Right ventricle myocardium inferior (tissue), 1 donor: Measurements from ENCODE around the gene THRB. TPM values are rescaled to one million over a fixed set of nuclear protein-coding genes. Genes with fewer than 3 reads are reported as not detected.

ENCODE experiments used
- ATAC-seq: fragments of 200-7000 bp; cut with Tn5 transposase; one replicate; pipeline ENCODE4 v1.9.1; 2020; ENCODE audit warnings: mild to moderate bottlenecking, moderate library complexity
- DNase-seq: peaks from one replicate; pipeline ENCODE4 v3.0.0; 2021; ENCODE audit errors: missing footprints
- intact Hi-C: fragments of 100-400 bp; cut with DNase I; formaldehyde crosslinking; loops from one replicate; pipeline ENCODE4 v1.11.0; 2022
- total RNA-seq: library from RNA; stranded (reverse); fragmentation: NEBNext Ultra II Directional; extraction: Animal tissue kit (Norgen Biotek cat#: 25700); gene quantifications from one replicate; pipeline ENCODE4 v1.2.1, GENCODE V29; 2021
- donor health status: DM: no; HTN: yes; CAD: no; lungs with severe emphysema.

THRB gene
- total RNA-seq, 1 donor from 2014 or later, result 25.9 TPM

DNA sequence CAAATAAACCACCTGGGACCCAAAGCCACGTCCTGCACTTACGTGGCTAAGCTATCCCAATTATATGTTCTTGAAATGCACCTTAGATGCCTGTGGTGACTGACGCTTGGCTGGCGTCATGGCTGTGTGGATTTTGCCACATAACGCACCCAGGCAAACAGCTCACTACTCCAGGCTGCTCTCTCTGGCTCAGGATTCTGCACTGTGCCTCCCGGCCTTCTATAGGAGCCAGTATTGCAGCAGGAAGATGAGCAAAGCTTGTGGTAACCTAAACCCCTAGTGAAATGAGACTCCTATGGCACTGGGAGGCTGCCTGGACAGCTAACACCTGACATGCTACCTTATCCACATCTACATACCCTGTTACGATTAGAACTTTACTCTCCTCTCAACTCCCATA is 179.3 kb downstream of the THRB start:
- intact Hi-C loops, result no loop called here
- DNase-seq, result no peak
- ATAC-seq, result no peak

DNA sequence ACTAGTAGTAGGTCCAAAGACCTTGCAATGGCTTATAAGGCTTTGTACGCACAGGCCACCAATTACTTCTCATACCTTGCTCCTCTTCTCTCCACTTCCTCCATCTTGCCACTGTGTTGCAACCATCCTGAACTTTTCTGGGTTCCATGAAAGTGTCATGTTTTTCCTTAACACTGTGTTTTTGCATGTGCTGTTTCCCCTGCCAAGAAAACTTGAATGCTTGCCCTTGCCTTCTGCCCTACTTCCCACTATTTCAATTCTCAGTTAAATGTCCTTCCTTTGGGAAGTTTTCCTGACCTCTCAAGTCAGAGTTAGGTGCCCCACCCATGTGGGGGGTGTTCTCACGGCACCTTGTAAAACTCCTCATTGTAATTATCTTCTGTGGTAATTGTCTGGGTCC is 182.8 kb downstream of the THRB start:
- DNase-seq, result no peak
- peak; percentile 83 for ATAC-seq
- intact Hi-C loops, result no loop called here

DNA sequence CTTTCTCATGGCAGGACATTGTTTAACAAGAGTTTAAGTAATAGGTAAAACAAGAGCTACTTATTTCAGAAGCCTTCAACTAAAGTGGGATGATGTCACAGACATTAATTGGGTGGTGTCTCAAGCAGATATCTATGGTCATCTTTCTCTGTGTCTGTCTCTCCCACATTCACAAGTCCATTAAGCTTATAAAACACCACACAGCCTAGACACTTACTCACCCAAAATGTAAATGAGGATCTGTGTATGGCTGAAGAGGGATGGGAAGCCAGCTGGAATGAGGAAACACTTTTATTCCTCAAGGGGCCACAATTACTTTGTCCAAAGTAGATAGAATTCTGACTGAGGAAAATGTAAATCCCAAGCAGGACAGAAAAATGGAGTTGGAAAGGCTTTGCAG is 183.8 kb downstream of the THRB start:
- DNase-seq (no peak), ATAC-seq (no peak)
- intact Hi-C loops, result no loop called here

DNA sequence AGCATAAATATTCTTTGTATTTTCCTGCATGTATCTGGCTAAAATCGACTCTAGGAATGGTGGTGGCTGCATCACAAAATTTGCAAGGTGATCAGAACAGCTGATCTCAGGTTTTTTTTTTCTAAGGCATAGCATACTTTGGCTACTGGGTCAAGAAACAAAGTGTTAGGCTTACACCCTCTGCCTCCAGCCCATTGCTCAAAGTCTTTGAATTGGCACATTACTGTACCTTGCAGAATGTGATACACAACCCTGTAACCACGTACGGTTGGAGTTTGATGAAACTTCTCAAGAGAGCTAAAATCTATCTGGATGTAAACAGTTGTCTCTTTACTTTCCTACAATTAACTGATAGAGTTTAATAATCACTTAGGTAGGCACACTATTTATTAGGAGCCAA is 188.1 kb downstream of the THRB start:
- no peak for ATAC-seq
- intact Hi-C loops, result no loop called here
- no peak for DNase-seq

DNA sequence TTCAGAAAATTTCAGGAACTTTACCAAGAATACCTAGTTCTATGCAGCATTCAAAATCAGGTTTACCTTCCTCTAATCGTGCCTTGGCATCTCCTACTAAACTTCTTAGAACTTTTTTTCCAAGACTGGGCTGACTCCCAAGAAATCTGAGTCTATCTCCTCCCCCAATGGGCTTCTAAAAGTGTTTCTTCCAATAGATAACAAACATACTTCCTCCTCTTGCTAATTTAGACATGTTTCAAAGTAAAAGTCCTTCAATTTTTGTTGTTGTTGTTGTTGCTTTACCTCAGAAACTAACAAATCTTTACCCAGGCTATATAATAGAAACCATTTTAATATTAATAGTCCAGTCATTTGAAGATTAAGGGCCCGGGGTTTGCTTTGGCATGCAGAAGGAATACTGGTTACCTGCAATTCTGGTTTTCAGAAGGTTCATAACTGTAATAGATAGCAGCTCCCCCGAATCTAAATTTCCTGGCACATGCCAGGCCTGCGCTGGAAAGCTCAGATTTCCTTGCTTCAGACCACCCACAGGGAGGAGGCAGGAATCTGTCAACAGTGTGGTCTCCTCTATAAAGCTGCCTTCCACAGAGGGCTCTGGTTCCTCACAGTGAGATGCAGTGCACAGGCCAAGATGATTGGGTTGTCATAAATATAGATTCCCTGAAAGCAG is 188.7 kb downstream of the THRB start:
- DNase-seq (no peak), ATAC-seq (no peak)
- intact Hi-C loops, result no loop called here

DNA sequence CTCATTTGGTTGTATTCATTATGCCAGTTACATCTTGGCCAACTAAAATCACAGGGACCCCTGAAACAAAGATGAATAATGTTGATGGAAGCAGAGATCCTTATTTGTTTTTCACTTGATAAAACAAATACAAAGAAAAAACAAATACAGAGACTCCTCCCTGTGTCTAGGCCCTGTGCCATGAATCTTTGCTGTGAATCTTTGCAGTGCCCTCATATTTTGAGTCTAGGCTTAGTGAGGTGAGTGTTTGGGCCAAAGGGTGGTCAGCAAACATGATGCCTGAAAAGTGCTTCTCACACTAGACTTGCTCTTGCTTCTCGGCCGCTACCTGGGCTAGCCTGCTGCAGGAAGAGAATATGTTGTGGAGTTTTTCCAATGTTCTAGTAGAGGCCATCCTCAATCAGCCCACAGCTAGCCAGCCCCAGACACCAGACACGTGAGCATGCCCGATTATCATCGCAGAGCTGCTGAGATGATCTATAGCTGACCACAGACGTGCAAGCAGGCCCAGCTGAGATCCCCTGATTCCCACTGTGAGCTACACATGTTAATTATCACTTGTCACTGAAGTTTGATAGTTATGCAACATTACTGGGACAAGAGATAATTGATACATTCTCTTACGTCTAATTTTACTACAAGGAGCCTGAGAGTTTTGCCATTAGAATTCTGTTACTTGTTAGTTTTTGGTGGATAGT is 191.4 kb downstream of the THRB start:
- intact Hi-C loops, result no loop called here
- no peak for ATAC-seq
- DNase-seq, result no peak

DNA sequence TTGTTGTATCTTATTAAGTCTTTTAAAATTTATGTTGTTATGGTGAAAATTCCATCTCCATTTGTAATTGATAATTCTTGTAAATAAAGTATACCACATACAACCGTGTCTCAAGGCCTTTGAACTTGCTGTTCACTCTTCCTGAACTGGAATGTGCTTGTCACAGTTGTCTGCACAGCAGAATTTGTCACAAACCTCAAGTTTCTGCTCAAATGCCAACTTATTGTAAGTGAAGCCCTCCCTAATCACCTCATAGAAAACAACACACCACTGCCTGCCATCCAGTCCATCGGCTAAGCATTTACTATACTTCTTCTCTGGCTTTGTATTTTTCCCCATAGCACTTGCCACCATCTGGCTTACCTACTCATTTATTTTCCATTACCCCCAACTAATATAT is 192.3 kb downstream of the THRB start:
- ATAC-seq, result no peak
- DNase-seq, result no peak
- intact Hi-C loops, result no loop called here

DNA sequence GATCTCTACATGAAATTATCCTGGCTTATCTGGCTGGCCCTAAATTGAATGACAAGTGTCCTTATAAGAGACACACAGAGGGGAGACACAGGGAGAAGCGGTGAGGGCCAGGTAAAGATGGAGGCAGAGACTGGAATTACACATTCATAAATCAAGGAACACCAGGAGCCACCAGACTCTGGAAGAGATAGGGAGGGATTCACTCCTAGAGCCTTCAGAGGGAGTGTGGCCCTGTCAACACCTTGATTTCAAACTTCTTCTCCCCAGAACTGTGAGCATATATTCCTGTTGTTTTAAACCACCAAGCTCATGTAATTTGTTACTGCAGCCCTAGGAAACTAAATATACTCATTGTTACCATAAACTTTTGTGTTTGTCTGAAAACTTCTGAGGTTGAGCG is 193.7 kb downstream of the THRB start:
- intact Hi-C loops, result no loop called here
- DNase-seq (no peak), ATAC-seq (no peak)

DNA sequence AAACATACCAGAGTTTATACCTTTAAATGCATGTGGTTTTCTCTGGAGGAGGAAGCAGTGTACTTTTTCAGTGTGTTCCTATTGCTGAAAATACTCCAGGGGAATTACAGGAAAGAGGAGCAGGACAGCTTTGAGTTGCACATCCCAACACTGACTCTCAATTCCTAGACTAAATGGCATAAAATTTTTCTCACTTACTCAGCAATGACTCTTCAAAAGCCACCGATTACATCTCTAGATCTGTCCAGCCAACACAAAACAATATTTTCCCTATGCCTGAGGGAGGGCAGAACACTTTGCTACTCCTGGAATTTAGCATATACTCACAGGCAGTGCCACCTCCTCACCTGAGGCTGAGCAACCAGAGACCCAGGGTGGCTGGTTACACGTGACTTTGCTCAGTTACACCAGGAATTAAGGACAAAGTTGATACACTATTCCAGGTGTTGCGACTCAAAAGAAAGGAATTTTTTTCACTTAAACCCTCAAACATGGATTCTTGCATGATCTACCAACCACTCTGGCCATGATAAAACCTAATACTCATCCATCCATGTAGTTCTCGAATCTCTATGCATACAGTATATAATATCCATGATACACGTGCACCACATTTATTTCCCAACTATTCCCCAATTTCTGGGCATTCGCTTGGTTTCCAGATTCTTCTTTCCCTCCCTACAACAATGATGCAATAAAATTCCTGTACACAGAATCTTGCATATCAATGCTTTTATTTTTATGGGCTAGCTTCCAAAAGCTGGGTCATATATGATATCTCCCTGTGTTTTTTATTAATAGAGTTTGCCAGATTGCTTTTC is 194.6 kb downstream of the THRB start:
- intact Hi-C loops, result no loop called here
- DNase-seq (no peak), ATAC-seq (no peak)

DNA sequence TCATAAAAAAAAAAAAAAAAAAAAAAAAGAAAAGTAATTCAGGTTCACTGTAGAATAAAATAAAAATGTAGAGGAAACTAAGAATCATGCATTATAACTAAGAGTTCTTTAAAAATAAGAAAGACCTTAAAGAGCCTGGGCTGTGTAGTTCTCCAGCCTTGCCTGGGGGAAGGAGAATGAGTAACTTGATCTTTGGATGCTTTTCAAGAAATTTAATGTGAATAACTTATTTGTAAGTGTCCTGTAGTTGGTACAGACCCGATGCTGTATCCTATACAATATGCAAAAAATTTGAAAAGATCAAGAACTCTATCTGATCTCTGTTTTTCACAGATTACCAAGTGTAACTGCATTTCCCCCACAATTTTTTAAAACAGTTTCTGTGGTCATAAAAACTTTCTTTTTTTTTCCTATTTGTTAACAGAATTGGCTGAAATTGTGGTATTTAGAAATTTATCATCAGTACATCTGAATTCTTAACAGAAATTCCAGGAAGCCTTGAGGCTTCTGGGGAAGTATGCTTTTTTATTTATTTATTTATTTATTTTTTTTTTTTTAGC is 195.3 kb downstream of the THRB start:
- ATAC-seq (no peak), DNase-seq (no peak)
- intact Hi-C loops, result no loop called here

DNA sequence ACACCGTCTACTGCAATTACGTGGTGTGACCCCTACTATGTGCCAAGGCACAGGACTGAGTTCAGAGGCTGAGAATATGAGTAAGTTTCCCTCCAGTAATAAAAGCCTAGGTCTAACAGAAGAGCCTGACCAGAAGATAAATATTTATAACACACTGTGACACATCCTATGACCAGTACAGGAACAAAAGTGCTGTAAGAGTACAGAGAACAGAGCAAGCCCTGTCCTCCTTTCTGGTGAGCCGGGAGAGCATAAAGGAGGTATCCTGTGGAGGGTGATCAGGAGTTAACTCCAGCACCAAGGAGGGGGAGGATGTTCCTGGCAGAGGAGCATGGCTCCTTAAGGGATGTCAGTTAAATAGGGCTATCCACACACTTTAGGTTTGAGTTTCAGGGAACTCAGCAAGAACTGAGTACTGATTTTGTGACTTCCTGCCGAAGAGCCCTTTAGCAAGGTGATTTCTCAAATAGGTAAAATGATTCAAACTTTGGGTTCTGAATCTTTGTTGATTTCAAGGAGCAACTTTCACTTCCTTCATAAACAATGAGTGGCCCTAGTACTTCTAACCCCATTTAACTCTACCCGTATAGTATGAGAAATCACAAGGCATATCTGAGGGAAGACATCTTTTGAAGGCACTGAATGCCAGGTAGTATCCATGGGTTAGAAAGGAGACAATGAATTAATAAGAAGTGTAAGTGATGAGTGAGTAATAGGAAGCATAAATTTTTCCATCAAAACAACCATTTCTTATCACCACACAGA is 198.0 kb downstream of the THRB start:
- intact Hi-C loops, result no loop called here
- DNase-seq (no peak), ATAC-seq (no peak)

DNA sequence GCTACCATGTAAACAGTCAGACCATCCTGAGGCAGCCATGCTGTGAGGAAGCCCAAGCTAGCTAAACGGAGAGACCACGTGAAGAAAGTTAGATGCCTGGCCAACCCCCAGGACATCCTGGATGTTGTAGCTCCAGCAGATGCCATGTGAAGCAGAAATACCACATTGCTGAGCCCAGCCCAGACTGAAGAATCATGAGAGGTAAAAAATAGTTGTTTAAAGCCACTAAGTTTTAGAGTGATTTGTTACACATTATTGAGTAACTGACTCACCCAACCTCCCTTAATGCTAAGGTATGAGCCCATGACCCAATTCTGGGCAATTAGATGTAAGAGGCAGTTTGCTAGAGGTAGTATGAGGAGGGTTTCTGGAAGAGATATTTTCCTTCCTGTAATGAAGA is 200.5 kb downstream of the THRB start:
- DNase-seq (no peak), ATAC-seq (no peak)
- intact Hi-C loops, result no loop called here

DNA sequence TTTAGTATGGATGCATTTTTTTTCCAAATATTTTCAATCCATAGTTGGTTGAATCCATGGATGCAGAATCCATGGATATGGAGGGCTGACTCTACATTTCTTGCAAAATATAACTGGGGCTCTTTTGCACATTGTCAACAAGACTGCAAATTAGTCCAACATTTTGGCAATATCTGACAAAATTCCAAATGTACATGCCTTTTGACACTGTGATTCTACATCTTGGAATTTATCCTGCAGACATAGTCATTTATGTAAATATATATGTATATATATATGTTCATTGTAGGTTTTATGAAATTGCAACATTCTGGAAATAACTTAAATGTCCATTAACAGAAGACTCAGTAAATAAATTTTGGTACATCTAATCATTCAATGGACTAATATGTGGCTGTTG is 203.0 kb downstream of the THRB start:
- intact Hi-C loops, result no loop called here
- DNase-seq (no peak), ATAC-seq (no peak)

DNA sequence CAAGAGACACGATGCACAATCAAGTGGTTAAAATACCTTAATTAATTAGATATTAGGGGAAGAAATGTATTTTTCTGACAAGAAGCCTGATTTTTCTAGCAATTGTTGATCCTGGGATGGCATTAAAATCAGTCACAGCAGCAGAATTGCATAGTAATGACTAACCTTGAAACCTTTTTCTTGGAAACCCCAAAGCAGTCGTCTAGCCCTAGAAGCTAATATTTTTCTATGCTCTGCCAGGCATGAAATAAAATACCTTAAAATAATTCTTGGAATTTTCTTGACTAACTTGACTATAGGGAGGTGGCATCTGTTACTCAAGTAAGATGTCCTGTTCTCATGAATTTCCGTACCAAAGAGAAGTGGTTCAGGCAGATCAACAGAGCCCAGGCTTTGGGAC is 204.1 kb downstream of the THRB start:
- intact Hi-C loops, result no loop called here
- DNase-seq (no peak), ATAC-seq (no peak)

DNA sequence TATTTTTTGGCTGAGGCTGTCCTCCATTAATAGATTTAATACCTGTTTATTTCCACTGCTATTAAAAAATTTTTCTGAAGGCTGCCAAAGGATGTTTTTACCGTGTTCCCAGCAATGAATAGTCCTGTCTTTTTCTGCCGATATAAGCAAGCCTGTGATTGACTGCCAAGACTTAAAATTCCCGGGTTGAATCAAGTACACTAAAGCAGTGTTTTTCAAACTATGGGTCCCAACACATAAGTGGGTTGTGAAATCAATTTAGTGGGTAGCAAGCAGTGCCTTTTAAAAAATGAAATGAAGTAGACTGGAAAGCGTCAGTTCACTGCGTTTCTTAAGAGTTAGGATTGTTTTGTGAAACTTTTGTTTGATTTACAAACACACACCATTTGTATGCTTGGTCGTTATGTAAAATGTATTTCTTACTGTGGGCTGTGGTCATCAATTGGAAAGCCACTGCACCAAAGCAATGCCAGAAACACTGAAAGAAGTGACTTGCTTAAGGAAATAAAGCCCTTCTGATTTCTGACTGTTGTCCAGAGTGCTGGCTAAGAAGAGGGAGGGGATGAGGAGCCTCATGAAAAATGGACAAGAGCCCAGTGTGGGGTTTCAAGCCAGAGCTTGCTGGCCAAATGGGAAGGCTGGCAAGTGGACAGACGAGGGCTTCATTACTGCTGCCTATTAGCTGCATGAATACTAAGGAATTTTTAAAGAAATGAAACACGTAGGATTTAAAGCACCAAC is 206.0 kb downstream of the THRB start:
- DNase-seq, result peak; percentile 64
- intact Hi-C loops, result no loop called here
- peak; percentile 88 for ATAC-seq

DNA sequence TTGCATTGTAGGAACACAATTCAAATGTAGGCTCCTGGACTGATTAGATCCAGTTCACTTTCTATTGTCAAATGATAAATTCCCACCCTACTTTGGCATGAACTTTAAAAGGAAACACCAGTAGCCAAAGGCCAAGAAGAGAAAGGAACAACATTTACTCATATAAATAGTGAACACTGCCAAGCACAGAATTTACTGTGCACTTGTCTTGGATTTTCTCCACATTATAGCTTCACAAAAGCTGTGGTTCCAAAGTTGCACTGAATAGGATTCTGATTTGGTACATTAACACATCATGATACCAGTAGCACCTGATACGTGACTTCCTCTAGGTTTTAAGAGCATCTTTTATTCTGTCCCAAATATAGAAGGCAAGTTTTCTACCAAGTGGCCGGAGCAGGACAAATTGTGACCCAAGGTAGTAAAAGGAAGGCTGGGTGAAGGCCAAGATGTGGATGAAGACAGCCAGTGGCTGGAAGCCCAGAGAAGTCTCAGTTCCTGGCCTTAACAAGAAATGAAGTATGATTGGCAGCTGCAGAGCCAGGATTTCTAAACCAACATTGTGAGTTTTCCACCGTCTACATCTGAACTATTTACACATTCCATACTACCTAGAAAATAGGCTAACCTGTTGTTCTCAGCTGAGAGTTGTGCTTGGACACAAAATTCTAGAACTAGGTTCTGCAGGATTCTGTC is 206.7 kb downstream of the THRB start:
- intact Hi-C loops, result no loop called here
- DNase-seq (no peak), ATAC-seq (peak; percentile 70)

DNA sequence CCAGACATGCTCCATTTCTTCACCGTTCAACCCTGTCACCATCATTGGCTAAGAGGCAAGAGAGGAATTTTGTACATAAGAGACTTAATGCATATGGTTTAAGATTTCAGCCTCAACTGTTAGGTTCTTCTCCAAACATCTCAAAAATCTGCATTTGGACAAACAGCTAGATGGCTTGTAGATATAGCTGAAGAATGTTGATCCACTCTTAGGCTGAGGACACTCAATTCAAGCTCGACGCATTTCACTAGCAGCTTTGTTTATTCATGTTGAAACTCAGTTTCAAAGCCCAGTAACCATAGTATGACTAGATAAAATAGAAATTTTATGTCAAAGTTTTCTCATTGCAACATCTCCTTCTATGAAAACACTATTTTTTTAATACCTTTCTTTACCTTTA is 208.2 kb downstream of the THRB start:
- no peak for DNase-seq
- intact Hi-C loops, result no loop called here
- ATAC-seq, result no peak

DNA sequence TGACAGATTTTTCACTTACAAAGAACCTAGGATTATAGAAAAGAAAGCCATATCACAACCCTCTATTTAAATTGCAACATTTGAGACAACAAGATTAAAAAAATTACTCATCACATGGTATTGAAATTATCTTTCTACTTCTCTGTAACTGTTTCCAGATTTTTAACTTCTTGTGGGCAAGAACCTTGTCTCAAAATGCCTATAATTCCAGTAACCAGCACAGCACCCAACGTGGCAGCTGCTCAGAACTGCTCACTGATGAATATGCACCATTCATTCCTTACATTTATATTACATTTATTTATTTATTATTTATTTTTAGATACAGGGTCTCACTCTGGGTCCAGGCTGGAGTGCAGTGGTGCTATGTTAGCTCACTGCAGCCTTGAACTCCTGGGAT is 216.1 kb downstream of the THRB start:
- DNase-seq (no peak), ATAC-seq (no peak)
- intact Hi-C loops, result no loop called here
